ENCODE results near the gene PPP1R7. TPM values are rescaled to one million over a fixed set of nuclear protein-coding genes. Genes with fewer than 3 reads are reported as not detected.

The PPP1R7 gene
- total RNA-seq, 1 donor = 27.2 TPM

- Histone ChIP-seq H3K4me3 (ENCODE audit: low read length) (no peak overlapping the region), H3K9me3 (ENCODE audit: low read depth, low read length) (no peaks in the 10 kb centered on the region), H3K27me3 (ENCODE audit: insufficient read depth, low read length) (no peaks in the 10 kb centered on the region), H3K4me1 (ENCODE audit: insufficient read depth, low read length) (no peaks in the 10 kb centered on the region)
These were observed 50.6 kb downstream of the PPP1R7 start for GRCh38 chr2:241200822-241201395.

DNA sequence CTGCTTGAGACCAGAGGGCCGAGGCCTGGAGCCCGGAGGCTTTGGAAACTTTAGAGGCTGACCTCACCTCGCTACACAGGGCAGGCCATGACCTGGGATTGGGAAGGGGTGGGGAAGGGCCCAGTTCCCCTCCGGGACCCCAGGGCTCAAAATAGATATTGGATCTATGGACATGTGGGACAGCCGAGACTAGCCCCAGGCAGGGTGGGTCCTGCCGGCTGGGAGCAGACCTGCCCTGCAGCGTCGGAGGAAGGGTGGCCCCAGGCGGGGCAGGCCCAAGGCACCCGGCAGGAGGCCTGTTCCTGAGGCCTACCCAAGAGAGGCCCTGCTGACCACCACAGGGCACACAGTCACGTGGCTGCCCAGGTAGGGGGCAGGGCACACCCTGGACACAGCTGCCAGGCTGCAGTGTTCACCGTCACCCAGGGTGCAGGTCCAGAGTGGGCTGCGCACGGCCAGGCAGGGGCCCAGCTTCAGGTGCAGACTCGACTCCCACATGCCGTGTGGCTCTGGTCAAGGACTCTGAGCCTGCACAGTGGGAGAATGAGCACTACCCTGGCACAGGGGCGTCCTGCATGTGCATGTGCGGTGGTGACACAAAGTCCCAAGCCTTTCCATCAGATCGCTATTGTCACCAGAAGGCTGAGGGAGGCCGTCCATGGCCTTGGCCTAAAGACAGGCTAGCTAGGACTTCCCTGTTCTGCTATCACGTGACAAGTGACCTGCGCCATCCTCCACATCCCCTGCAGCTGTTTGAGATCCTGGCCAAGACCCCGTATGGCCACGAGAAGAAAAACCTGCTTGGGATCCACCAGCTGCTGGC is 51.4 kb downstream of the PPP1R7 start:
- Histone ChIP-seq H3K4me3 (ENCODE audit: low read length) (no peak overlapping the region), H3K4me1 (ENCODE audit: insufficient read depth, low read length) (no peaks in the 10 kb centered on the region), H3K27me3 (ENCODE audit: insufficient read depth, low read length) (no peaks in the 10 kb centered on the region)

DNA sequence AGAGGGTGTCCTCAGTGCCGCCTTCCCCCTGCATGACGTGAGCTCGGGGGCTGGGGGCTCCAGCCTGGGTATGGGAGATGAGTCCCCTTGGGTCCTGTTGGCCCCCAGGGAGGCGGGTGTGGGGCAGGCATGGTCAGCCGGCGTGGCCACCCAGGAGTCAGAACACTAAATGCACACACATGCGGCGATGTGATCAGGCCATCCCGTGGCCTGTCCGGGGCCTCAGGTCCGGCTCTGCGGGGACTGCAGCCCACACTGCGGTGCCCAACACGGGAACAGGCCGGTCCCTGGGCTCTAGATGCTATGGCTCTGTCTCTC is 52.0 kb downstream of the PPP1R7 start:
- no peaks in the 10 kb centered on the region for H3K4me1 ChIP-seq (ENCODE audit: insufficient read depth, low read length)

More for the DNA sequence above, 51.4 kb downstream of the PPP1R7 start:
- H3K9me3 ChIP-seq (ENCODE audit: low read depth, low read length) = no peaks in the 10 kb centered on the region

DNA sequence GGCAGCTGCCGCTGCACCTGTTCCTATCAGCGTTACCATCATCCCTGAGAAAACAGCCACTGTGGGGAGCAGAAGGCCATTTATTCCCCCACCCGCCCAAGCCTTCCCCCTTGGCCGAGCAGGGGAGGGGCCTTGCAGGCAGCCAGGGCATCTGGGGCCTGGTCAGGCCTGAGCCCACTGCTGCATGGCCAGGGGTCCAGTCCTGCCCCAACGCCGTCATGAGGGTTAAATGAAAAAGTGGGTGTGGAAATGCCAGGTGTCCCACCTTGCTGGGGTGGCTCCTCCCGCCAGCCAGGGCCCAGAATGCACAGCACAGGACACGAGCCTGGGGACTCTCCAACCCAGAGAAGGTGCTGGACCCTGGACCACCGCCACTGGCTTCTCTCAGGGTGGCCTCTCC is 52.4 kb downstream of the PPP1R7 start:
- no peaks in the 10 kb centered on the region for H3K4me1 ChIP-seq (ENCODE audit: insufficient read depth, low read length)
- no peak overlapping the region for H3K4me3 ChIP-seq (ENCODE audit: low read length)
- no peaks in the 10 kb centered on the region for H3K9me3 ChIP-seq (ENCODE audit: low read depth, low read length)
- H3K27me3 ChIP-seq (ENCODE audit: insufficient read depth, low read length) = no peaks in the 10 kb centered on the region

More for the DNA sequence above, 52.0 kb downstream of the PPP1R7 start:
- no peaks in the 10 kb centered on the region for H3K9me3 ChIP-seq (ENCODE audit: low read depth, low read length)
- no peak overlapping the region for H3K4me3 ChIP-seq (ENCODE audit: low read length)
- H3K27me3 ChIP-seq (ENCODE audit: insufficient read depth, low read length) = no peaks in the 10 kb centered on the region

GRCh38 chr2:241203218-241204009 is 53.1 kb downstream of the PPP1R7 start:
- no peaks in the 10 kb centered on the region for H3K9me3 ChIP-seq (ENCODE audit: low read depth, low read length)

DNA sequence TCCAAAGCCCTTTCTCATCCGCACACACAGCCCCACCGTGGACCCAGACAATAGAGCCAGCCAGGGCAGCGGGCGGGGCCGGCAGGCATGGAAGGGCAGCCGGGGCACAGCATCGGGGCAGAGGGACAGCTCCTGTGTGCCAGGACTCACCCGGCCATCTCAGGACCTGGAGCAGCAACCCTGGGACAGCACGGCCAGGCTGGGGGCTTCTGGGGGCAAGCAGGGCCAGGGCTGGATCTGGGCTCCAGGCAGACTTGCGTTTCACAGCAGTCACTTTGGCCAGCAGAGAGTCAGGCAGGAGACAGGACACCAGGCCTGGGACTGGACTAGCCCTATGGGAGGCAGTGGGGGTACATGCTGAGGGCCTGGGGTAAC is 53.7 kb downstream of the PPP1R7 start:
- Histone ChIP-seq H3K4me3 (ENCODE audit: low read length) (no peak overlapping the region), H3K27me3 (ENCODE audit: insufficient read depth, low read length) (no peaks in the 10 kb centered on the region), H3K4me1 (ENCODE audit: insufficient read depth, low read length) (no peaks in the 10 kb centered on the region), H3K9me3 (ENCODE audit: low read depth, low read length) (no peaks in the 10 kb centered on the region)

More at GRCh38 chr2:241203218-241204009, 53.1 kb downstream of the PPP1R7 start:
- H3K4me3 ChIP-seq (ENCODE audit: low read length) = no peak overlapping the region
- H3K4me1 ChIP-seq (ENCODE audit: insufficient read depth, low read length) = no peaks in the 10 kb centered on the region
- no peaks in the 10 kb centered on the region for H3K27me3 ChIP-seq (ENCODE audit: insufficient read depth, low read length)

DNA sequence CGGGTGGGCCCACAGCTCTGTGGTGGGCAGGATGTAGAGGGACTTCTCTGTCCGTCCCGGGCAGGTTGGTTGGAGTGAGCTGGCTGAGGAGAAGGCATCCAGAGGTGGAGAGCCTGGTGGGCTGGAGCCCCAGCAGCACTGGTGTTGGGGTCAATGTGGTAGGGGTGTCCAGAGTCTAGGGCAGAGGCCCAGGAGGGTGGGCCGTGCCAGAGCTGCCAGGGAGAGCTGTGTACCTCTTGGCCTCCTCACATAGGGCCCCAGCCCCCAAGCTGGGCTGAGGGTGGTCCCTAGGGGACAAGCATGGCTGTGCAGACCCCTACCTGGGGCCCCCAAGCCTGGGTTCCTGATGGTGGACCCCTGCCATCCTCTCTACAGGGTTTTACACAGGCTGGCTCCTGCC is 54.2 kb downstream of the PPP1R7 start:
- H3K9me3 ChIP-seq (ENCODE audit: low read depth, low read length) = no peaks in the 10 kb centered on the region
- H3K4me3 ChIP-seq (ENCODE audit: low read length) = no peak overlapping the region
- no peaks in the 10 kb centered on the region for H3K27me3 ChIP-seq (ENCODE audit: insufficient read depth, low read length)
- H3K4me1 ChIP-seq (ENCODE audit: insufficient read depth, low read length) = no peaks in the 10 kb centered on the region

DNA sequence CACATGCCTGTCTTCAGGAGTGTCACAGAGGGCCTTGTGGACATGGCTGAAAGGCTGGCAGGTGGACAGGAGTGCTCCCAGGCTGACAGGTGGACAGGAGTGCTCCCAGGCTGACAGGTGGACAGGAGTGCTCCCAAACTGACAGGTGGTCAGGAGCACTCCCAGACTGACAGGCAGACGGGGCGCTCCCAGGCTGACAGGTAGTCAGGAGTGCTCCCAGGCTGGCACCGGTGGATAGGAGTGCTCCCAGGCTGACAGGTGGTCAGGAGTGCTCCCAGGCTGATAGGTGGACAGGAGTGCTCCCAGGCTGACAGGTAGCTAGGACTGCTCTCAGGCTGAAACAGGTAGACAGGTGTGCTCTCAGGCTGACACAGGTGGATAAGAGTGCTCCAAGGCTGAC is 54.8 kb downstream of the PPP1R7 start:
- Histone ChIP-seq H3K27me3 (ENCODE audit: insufficient read depth, low read length) (no peaks in the 10 kb centered on the region), H3K9me3 (ENCODE audit: low read depth, low read length) (no peaks in the 10 kb centered on the region)

DNA sequence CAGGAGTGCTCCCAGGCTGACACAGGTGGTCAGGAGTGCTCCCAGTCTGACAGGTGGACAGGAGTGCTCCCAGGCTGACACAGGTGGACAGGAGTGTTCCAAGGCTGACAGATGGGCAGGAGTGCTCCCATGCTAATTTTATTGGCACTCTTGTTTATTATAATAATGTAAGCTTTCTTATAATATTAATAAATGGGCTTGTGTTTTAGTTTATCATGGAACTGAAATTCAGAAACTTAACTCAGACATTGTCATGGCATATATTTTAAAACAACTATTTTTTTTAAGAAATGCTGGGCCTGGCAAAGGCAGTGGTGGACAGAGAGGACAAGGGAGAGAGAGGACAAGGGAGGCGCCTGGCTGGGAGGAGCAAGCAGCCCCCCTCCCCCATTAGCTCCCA is 56.9 kb downstream of the PPP1R7 start:
- Histone ChIP-seq H3K4me3 (ENCODE audit: low read length) (no peak overlapping the region), H3K9me3 (ENCODE audit: low read depth, low read length) (no peaks in the 10 kb centered on the region), H3K27me3 (ENCODE audit: insufficient read depth, low read length) (no peaks in the 10 kb centered on the region), H3K4me1 (ENCODE audit: insufficient read depth, low read length) (no peaks in the 10 kb centered on the region)

More for the DNA sequence above, 54.8 kb downstream of the PPP1R7 start:
- Histone ChIP-seq H3K4me1 (ENCODE audit: insufficient read depth, low read length) (no peaks in the 10 kb centered on the region), H3K4me3 (ENCODE audit: low read length) (no peak overlapping the region)

GRCh38 chr2:241207641-241208040 is 57.4 kb downstream of the PPP1R7 start:
- Histone ChIP-seq H3K4me1 (ENCODE audit: insufficient read depth, low read length) (no peaks in the 10 kb centered on the region), H3K27me3 (ENCODE audit: insufficient read depth, low read length) (no peaks in the 10 kb centered on the region), H3K4me3 (ENCODE audit: low read length) (no peak overlapping the region), H3K9me3 (ENCODE audit: low read depth, low read length) (no peaks in the 10 kb centered on the region)

- Histone ChIP-seq H3K4me1 (ENCODE audit: insufficient read depth, low read length) (no peaks in the 10 kb centered on the region), H3K9me3 (ENCODE audit: low read depth, low read length) (no peaks in the 10 kb centered on the region), H3K4me3 (ENCODE audit: low read length) (no peak overlapping the region), H3K27me3 (ENCODE audit: insufficient read depth, low read length) (no peaks in the 10 kb centered on the region)
These were observed 57.8 kb downstream of the PPP1R7 start for GRCh38 chr2:241208058-241208457.

DNA sequence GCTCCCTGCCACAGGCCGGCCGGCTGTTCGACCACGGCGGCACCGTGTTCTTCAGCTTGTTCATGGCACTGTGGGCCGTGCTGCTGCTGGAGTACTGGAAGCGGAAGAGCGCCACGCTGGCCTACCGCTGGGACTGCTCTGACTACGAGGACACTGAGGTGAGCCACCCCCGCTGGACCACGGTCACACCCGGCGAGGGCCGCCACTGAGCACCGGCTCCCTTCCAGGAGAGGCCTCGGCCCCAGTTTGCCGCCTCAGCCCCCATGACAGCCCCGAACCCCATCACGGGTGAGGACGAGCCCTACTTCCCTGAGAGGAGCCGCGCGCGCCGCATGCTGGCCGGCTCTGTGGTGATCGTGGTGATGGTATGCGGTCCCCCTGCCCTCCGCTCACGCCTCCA is 59.0 kb downstream of the PPP1R7 start:
- Histone ChIP-seq H3K27me3 (ENCODE audit: insufficient read depth, low read length) (no peaks in the 10 kb centered on the region), H3K4me1 (ENCODE audit: insufficient read depth, low read length) (no peaks in the 10 kb centered on the region), H3K4me3 (ENCODE audit: low read length) (no peak overlapping the region), H3K9me3 (ENCODE audit: low read depth, low read length) (no peaks in the 10 kb centered on the region)

GRCh38 chr2:241211276-241211675 is 61.0 kb downstream of the PPP1R7 start:
- H3K4me1 ChIP-seq (ENCODE audit: insufficient read depth, low read length) = no peaks in the 10 kb centered on the region

DNA sequence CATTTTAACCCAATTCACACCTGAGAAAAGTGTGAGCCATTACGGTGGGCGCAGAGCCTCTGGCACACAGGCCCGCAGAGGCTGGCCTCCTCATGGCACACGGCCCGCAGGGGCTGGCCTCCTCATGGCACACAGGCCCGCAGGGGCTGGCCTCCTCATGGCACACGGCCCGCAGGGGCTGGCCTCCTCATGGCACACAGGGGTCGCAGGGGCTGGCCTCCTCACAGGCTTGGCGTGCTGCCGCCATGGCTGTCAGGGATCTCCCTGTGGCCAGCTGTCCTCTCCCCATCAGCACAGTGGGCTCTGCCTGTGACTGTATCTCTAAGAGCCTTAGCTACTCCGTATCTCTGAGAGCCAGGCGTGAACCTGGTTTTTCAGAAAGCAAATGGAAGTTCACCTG is 62.8 kb downstream of the PPP1R7 start:
- H3K4me1 ChIP-seq (ENCODE audit: insufficient read depth, low read length) = no peaks in the 10 kb centered on the region
- H3K27me3 ChIP-seq (ENCODE audit: insufficient read depth, low read length) = no peaks in the 10 kb centered on the region
- H3K9me3 ChIP-seq (ENCODE audit: low read depth, low read length) = no peaks in the 10 kb centered on the region
- H3K4me3 ChIP-seq (ENCODE audit: low read length) = no peak overlapping the region

More at GRCh38 chr2:241211276-241211675, 61.0 kb downstream of the PPP1R7 start:
- Histone ChIP-seq H3K27me3 (ENCODE audit: insufficient read depth, low read length) (no peaks in the 10 kb centered on the region), H3K9me3 (ENCODE audit: low read depth, low read length) (no peaks in the 10 kb centered on the region), H3K4me3 (ENCODE audit: low read length) (no peak overlapping the region)

- peaks cover 2% of the 10 kb centered on the region for H3K4me1 ChIP-seq (ENCODE audit: insufficient read depth, low read length)
- H3K27me3 ChIP-seq (ENCODE audit: insufficient read depth, low read length) = no peaks in the 10 kb centered on the region
- no peaks in the 10 kb centered on the region for H3K9me3 ChIP-seq (ENCODE audit: low read depth, low read length)
- no peak overlapping the region for H3K4me3 ChIP-seq (ENCODE audit: low read length)
These were observed 63.3 kb downstream of the PPP1R7 start for GRCh38 chr2:241213567-241213966.
